ENCODE data around the gene MORN5.

MORN5 gene

DNA sequence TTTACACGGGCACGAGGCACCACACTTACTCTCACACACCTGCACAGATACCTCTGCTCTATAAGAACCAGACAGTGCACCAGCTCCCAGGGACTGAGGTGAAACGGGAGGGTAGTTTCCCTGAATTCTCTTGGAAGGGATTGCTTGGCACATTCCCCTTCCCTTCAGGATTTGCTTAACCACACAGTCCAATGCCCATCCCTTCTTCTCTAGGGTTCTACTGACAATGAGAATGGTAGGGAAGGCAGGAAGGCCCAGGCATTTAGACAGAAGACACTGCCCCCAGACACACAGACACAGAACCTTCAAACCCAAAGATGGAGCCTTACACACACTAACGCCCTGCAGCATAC lies 69.8 kb downstream of the MORN5 start:
- TF ChIP-seq PAX5 (IDR thresholded peaks at IDR 0.05; ENCODE audit: insufficient read depth, low read length, severe bottlenecking) (no peak), POU2F2 (IDR thresholded peaks at IDR 0.05; ENCODE audit: low read depth, low read length) (no peak), TAF1 (IDR thresholded peaks at IDR 0.05; ENCODE audit: low read depth, low read length) (no peak), SPI1 (IDR thresholded peaks at IDR 0.05; ENCODE audit: low read depth, low read length) (no peak), POLR2A (IDR thresholded peaks at IDR 0.05; ENCODE audit: low read depth, low read length) (no peak), POLR2AphosphoS5 (IDR thresholded peaks at IDR 0.05; ENCODE audit: low read depth, low read length) (no peak)
- no peak for DNase-seq (ENCODE audit: insufficient read length, low spot score)
- no peak for FAIRE-seq

DNA sequence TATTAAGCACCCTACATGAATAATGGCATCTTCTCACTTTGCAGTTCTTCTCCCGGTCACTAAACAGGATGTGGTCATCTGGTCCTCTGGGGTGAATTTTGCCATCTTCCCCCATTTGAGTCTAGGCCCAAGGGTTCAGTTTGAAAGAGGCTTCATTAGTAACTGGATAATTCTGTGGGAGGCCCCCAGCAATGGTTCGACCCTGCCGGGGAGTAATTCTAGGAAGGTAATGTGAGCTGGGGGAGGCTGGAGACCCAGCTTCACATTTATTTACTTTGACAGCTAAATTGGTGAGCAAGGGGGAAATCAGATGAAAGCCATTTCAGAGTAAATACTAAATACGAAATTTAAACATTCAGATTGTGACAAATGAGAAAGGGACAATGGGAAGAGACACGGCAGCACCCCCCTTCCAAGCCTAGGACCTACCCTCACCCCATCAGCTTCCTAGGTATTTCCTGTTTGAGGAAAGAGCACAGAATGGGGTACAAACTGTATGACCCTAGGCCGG lies 73.1 kb downstream of the MORN5 start:
- DNase-seq (ENCODE audit: insufficient read length, low spot score) (no peak), FAIRE-seq (no peak)
- no peak for TF ChIP-seq SPI1 (IDR thresholded peaks at IDR 0.05; ENCODE audit: low read depth, low read length)
- TF ChIP-seq TAF1 (IDR thresholded peaks at IDR 0.05; ENCODE audit: low read depth, low read length) = no peak
- TF ChIP-seq PAX5 (IDR thresholded peaks at IDR 0.05; ENCODE audit: insufficient read depth, low read length, severe bottlenecking) = no peak
- TF ChIP-seq POU2F2 (IDR thresholded peaks at IDR 0.05; ENCODE audit: low read depth, low read length) = no peak
- TF ChIP-seq POLR2A (IDR thresholded peaks at IDR 0.05; ENCODE audit: low read depth, low read length) = no peak
- no peak for TF ChIP-seq POLR2AphosphoS5 (IDR thresholded peaks at IDR 0.05; ENCODE audit: low read depth, low read length)

GRCh38 chr9:122234022-122234748 lies 74.5 kb downstream of the MORN5 start:
- FAIRE-seq (no peak), DNase-seq (ENCODE audit: insufficient read length, low spot score) (no peak)
- TF ChIP-seq TAF1 (IDR thresholded peaks at IDR 0.05; ENCODE audit: low read depth, low read length) = no peak
- no peak for TF ChIP-seq SPI1 (IDR thresholded peaks at IDR 0.05; ENCODE audit: low read depth, low read length)
- TF ChIP-seq POLR2AphosphoS5 (IDR thresholded peaks at IDR 0.05; ENCODE audit: low read depth, low read length) = no peak
- TF ChIP-seq PAX5 (IDR thresholded peaks at IDR 0.05; ENCODE audit: insufficient read depth, low read length, severe bottlenecking) = no peak
- no peak for TF ChIP-seq POLR2A (IDR thresholded peaks at IDR 0.05; ENCODE audit: low read depth, low read length)
- no peak for TF ChIP-seq POU2F2 (IDR thresholded peaks at IDR 0.05; ENCODE audit: low read depth, low read length)

GRCh38 chr9:122236681-122237080 lies 77.0 kb downstream of the MORN5 start:
- DNase-seq (ENCODE audit: insufficient read length, low spot score) = no peak
- TF ChIP-seq TAF1 (IDR thresholded peaks at IDR 0.05; ENCODE audit: low read depth, low read length) = no peak
- no peak for TF ChIP-seq POLR2A (IDR thresholded peaks at IDR 0.05; ENCODE audit: low read depth, low read length)
- TF ChIP-seq POU2F2 (IDR thresholded peaks at IDR 0.05; ENCODE audit: low read depth, low read length) = no peak
- no peak for TF ChIP-seq POLR2AphosphoS5 (IDR thresholded peaks at IDR 0.05; ENCODE audit: low read depth, low read length)
- no peak for TF ChIP-seq SPI1 (IDR thresholded peaks at IDR 0.05; ENCODE audit: low read depth, low read length)
- TF ChIP-seq PAX5 (IDR thresholded peaks at IDR 0.05; ENCODE audit: insufficient read depth, low read length, severe bottlenecking) = no peak
- FAIRE-seq = no peak

- no peak for TF ChIP-seq POLR2A (IDR thresholded peaks at IDR 0.05; ENCODE audit: low read depth, low read length)
- no peak for TF ChIP-seq POLR2AphosphoS5 (IDR thresholded peaks at IDR 0.05; ENCODE audit: low read depth, low read length)
- TF ChIP-seq PAX5 (IDR thresholded peaks at IDR 0.05; ENCODE audit: insufficient read depth, low read length, severe bottlenecking) = no peak
- TF ChIP-seq SPI1 (IDR thresholded peaks at IDR 0.05; ENCODE audit: low read depth, low read length) = no peak
- no peak for TF ChIP-seq TAF1 (IDR thresholded peaks at IDR 0.05; ENCODE audit: low read depth, low read length)
- no peak for TF ChIP-seq POU2F2 (IDR thresholded peaks at IDR 0.05; ENCODE audit: low read depth, low read length)
- no peak for FAIRE-seq
- no peak for DNase-seq (ENCODE audit: insufficient read length, low spot score)
Measured at GRCh38 chr9:122239722-122240121, 80.0 kb downstream of the MORN5 start.

- no peak for DNase-seq (ENCODE audit: insufficient read length, low spot score)
- FAIRE-seq = peak; percentile 61
- no peak for TF ChIP-seq POU2F2 (IDR thresholded peaks at IDR 0.05; ENCODE audit: low read depth, low read length)
- TF ChIP-seq POLR2AphosphoS5 (IDR thresholded peaks at IDR 0.05; ENCODE audit: low read depth, low read length) = no peak
- TF ChIP-seq POLR2A (IDR thresholded peaks at IDR 0.05; ENCODE audit: low read depth, low read length) = no peak
- no peak for TF ChIP-seq SPI1 (IDR thresholded peaks at IDR 0.05; ENCODE audit: low read depth, low read length)
- no peak for TF ChIP-seq PAX5 (IDR thresholded peaks at IDR 0.05; ENCODE audit: insufficient read depth, low read length, severe bottlenecking)
- TF ChIP-seq TAF1 (IDR thresholded peaks at IDR 0.05; ENCODE audit: low read depth, low read length) = no peak
Measured at GRCh38 chr9:122244349-122244748, 84.6 kb downstream of the MORN5 start.

DNA sequence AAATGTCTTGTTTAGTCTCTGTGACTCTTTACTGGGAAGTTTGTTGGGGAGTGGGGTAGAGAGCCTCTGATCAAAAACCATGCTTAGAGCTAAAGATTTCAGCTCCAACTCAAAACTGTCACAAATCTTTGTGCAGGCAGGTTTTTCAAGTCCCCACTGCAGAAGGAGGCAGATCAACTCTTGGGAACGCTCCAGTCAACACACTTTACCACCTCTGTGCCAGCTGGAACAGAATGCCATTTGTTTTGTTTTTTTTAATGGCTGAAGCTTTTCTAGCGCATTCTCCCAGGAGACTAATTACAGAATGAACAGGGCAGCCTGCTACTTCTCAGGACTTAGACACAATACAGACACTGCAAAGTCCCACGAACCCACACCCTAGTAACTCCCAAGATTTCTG lies 87.0 kb downstream of the MORN5 start:
- TF ChIP-seq POLR2AphosphoS5 (IDR thresholded peaks at IDR 0.05; ENCODE audit: low read depth, low read length) = no peak
- TF ChIP-seq TAF1 (IDR thresholded peaks at IDR 0.05; ENCODE audit: low read depth, low read length) = no peak
- TF ChIP-seq SPI1 (IDR thresholded peaks at IDR 0.05; ENCODE audit: low read depth, low read length) = no peak
- no peak for TF ChIP-seq PAX5 (IDR thresholded peaks at IDR 0.05; ENCODE audit: insufficient read depth, low read length, severe bottlenecking)
- no peak for TF ChIP-seq POU2F2 (IDR thresholded peaks at IDR 0.05; ENCODE audit: low read depth, low read length)
- TF ChIP-seq POLR2A (IDR thresholded peaks at IDR 0.05; ENCODE audit: low read depth, low read length) = no peak
- FAIRE-seq (no peak), DNase-seq (ENCODE audit: insufficient read length, low spot score) (no peak)

GRCh38 chr9:122248448-122248865 lies 88.7 kb downstream of the MORN5 start:
- FAIRE-seq = no peak
- no peak for DNase-seq (ENCODE audit: insufficient read length, low spot score)
- no peak for TF ChIP-seq POLR2AphosphoS5 (IDR thresholded peaks at IDR 0.05; ENCODE audit: low read depth, low read length)
- no peak for TF ChIP-seq SPI1 (IDR thresholded peaks at IDR 0.05; ENCODE audit: low read depth, low read length)
- TF ChIP-seq POLR2A (IDR thresholded peaks at IDR 0.05; ENCODE audit: low read depth, low read length) = no peak
- TF ChIP-seq PAX5 (IDR thresholded peaks at IDR 0.05; ENCODE audit: insufficient read depth, low read length, severe bottlenecking) = no peak
- no peak for TF ChIP-seq TAF1 (IDR thresholded peaks at IDR 0.05; ENCODE audit: low read depth, low read length)
- no peak for TF ChIP-seq POU2F2 (IDR thresholded peaks at IDR 0.05; ENCODE audit: low read depth, low read length)

Data from GM12891 (cell line).